HG02588 (cell line): Measurements from ENCODE around the gene ABCB10.
A peak's percentile ranks its signal among the peaks of the same experiment; 100 is the strongest.
"Not testable (repeated sequence)": the region's sequence is repeated elsewhere in the genome, so short reads cannot be mapped to it uniquely, and the experiment has no call there.

ENCODE experiments used
- ATAC-seq: cut with Tn5 transposase; IDR thresholded peaks from one replicate; pipeline ENCODE4 v1.9.1; 2021; ENCODE audit warnings: mild to moderate bottlenecking, moderate library complexity; ENCODE audit not compliant: unreplicated experiment

The ABCB10 gene

DNA sequence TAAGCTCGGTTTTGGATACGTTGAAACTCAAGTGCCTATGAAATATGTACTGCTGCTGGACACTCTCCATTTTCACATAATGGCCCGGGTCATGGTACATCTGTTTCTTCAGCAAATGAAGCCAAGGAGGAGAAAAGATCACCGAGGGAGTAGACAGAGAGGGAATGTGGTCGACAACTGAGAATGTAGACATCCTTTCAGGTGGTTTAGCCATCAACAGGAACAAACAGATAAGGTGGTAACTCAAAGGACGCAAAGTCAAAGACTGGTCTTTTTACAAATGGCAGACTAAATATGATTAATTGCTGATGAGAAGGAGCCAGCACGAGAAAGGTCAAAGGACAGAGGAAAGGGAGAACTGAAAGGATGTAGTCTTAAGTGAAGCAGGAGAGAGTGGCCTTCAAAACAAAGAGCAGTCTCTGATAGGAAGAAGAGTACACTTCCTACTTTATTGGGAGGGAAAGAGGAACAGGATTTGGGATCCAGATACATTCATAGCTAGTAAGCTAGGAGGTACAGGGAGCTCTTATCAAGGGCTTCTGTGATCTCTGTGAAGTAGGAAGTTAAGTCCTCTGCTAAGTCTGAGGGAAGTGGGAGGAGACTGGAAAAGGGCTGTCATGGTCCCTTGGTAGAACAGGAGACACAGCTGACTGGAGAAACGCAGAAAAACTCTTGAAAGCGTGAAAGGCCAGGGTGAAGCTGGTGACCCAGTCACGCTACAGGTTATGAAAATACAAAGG lies 78.7 kb downstream of the ABCB10 start:
- peak; percentile 74 for ATAC-seq

DNA sequence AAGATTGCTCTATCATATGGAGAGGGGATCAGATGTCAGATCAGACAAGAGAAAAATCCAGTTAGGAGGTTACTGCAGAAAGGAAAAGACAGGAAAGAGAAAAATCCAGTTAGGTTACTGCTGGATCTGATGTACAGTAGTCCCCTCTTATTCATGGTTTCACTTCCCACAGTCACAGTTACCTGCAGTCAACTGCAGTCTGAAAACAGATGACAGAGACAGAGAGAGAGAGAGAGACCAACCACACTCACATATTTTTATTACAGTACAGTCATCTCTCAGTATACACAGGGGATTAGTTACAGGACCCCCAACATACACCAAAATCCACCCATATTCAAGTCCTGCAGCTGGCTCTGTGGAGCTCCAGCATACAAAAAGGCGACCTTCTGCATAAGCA lies 79.7 kb downstream of the ABCB10 start:
- ATAC-seq, result peak; percentile 69

DNA sequence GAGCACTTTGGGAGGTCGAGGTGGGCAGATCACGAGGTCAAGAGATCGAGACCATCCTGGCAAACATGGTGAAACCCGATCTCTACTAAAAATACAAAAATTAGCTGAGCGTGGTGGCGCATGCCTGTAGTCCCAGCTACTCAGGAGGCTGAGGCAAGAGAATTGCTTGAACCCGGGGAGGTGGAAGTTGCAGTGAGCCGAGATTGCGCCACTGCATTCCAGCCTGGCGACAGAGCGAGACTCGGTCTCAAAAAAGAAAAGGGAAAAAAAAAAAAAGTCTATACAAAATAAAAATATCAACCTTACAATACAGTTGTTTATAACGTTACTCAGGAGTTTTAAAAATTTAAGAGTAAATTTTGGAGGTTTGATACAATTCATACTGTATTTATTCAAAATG lies 82.6 kb downstream of the ABCB10 start:
- not testable (repeated sequence) for ATAC-seq

- ATAC-seq, result no peak
Measured at GRCh38 chr1:229474509-229474908, 84.0 kb downstream of the ABCB10 start.

DNA sequence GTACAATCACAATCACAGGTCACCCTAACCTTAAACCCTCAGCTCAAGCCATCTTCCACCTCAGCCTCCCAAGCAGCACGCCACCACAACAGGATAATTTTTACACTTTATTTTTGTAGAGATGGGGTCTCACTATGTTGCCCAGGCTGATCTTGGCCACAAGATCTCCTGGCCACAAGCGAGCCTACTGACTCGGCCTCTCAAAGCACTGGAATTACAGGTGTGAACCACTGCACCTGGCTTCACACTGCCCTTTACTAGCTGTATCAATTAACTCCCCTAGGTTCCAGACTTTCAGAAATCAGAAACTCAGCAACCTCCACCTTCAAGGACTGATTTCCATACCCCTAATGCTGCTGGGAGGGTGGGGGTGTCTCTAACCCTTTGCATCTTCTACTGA lies 87.3 kb downstream of the ABCB10 start:
- no peak for ATAC-seq

DNA sequence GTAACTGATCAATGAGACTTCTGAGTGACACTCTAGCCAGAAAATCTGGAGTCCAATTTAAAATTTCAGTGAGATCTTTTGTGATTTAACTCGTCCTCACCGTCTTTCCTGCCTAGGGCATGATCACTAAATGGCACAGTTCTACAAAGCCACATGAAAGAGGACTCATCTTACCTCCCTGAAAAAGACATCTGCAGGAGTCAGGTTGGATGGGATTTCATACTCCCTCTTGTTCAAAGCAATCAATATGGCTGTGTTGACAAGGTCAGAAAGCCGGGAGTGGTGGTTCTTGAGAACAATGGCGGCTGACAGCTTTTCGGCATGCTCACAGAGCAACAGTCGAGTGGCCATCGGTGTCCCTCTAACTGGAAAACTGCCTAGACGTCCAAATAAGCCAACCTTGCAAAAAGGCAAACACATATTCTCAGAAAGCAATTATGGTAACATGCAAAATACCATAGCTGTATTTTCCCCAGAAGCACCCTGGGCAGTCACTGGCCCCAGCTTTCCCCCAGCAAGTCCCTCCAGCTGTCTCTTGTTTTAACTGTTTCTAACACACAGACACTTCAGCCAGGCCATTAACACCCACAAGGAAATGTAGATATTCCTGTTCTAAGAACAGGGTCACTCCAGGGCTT lies 88.0 kb downstream of the ABCB10 start:
- no peak for ATAC-seq

DNA sequence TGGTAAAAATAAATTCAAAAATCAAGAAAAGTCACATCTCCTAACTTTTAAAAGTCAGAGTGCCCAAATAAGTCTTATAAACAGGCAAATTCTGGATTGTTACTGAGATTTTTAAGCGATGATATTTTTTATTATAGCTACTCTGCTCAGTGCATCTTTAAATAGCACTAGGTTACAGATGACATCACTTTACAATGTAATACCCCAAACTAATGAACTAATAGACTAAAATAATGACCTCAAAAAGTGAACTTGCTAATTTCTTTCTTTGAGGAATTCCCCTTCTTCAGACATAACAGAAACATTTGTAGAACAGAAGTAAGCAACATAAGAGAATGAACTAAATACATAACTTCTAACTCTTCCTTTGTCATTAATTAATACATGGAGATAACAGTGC lies 91.6 kb downstream of the ABCB10 start:
- no peak for ATAC-seq
